ENCODE measurements around the gene CCDC187.

CCDC187 gene

DNA sequence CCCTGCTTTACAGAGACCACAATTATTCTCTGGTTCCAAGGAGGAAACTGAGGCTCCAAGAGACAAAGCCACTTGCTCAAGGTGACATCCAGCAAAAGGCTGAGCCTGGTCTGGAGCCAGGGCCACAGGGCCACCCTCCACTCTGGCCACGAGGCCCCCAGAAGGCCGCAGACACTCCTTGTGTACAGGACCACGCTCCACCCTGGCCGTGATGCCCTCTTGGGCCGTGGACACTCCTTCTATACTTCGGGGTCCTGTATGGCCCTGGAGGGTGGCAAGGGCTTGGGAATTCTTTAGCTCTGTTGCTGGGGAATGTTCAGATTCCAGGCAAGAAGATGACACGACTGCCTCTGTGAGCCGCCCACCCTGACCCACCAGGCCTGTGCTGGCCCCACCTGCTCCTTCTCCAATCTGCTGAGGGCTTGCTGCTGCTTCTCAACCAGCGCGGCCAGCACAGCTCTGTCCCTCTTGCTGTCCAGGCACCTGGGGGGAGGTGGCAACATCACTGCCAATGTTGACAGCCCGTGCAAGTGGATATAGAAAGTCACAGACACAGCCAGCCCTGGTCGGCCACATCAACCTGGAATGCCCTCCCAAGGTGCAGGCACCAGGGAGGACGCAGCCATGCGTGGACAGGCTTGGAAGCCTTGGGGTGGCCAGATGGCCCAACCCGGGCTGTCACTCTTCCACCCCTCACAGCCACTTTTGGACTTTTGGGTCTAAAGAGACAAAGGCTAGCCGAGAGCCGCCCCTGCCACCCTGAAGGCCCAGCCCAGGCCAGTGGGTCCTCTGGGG is 38.1 kb downstream of the CCDC187 start:
- no peak for DNase-seq

- DNase-seq = no peak
These were observed 39.2 kb downstream of the CCDC187 start for GRCh38 chr9:136264441-136265405.

GRCh38 chr9:136264031-136264430 is 39.9 kb downstream of the CCDC187 start:
- no peak for DNase-seq

GRCh38 chr9:136262671-136263178 is 41.2 kb downstream of the CCDC187 start:
- no peak for DNase-seq

DNA sequence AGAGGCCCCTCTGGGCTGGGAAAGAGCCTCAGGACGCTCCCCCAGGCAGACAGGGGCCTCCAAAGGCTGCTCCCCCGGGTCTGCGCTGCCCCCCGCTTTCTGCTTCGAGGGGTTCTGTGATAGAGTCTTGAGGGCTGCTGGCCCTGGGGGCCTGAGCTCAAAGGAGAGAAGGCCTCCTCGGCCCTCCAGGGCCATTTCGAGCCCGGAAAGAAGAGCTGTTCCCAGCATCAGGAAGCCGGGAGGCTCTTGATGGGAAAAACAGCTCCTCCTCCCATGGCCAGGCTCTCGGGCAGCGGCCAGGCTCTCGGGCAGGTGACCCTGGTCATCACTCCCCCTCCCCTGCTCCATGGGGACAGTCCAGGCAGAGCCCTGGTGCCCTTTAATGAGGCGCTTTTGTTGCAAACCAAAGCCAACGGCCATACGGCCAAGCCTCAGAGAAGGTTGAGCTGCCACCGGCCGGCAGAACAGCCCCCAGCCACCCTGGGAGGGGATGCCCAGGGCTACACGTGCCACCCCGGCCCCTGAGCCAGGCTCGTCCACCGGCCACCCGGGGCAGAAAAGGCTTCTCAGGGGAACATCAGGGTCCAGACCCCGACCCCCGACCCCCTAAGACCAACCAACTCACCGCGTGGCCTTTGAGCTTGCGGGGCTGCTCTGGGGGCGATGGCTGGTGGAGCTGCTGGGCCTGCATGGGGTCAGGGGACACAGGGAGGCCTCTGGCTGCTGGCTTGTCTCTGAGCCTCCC is 42.0 kb downstream of the CCDC187 start:
- DNase-seq = no peak

DNA sequence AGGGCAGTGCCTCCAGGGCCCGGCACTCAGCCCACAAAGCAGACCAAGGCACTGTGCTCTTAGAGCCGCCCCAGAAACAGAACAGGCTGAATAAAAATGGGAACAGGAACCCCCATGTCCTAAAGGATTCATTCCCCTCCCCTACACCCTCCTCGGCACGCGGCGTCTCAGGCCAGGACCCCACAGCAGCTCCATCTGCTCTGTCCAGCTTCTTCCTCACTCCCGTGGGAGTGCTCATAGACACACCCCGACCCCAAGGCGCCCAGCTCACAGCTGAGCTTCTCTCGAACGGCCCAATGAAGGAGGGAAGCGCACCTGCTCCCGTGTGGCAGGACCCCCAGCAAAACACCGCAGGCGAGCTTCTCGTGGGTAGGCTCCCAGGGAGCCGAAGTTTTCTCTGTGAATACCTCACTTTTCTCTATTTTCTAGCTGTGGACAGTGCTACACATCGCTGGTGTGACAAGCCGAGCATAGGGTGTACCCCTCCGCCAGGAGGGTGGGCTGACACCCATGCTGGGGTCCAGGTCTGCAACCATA is 42.9 kb downstream of the CCDC187 start:
- DNase-seq = no peak

- DNase-seq = no peak
These were observed 43.4 kb downstream of the CCDC187 start for GRCh38 chr9:136260521-136260920.

DNA sequence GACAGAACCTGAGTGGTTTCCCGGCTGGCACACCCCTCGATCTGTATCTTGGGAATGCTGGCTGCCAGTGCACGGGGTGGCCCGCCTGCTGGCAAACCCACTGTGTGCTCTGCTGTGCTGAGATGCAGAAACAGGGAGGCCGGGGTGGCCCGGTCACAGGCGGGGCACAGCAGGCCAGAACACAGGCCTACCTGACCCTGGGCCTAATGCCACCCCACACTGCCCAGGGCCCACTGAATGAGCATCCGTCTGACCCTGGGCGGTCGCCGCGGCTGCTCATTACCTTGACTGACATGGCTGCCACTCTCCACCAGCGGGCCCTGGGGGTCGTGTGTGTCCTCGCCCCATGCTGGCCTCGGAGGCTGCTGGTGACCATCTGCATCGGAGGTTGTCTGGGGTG is 44.1 kb downstream of the CCDC187 start:
- no peak for DNase-seq

GRCh38 chr9:136259517-136259813 is 44.4 kb downstream of the CCDC187 start:
- no peak for DNase-seq

GRCh38 chr9:136258786-136259516 is 44.9 kb downstream of the CCDC187 start:
- DNase-seq = no peak

GRCh38 chr9:136258299-136258625 is 45.6 kb downstream of the CCDC187 start:
- DNase-seq = no peak

DNA sequence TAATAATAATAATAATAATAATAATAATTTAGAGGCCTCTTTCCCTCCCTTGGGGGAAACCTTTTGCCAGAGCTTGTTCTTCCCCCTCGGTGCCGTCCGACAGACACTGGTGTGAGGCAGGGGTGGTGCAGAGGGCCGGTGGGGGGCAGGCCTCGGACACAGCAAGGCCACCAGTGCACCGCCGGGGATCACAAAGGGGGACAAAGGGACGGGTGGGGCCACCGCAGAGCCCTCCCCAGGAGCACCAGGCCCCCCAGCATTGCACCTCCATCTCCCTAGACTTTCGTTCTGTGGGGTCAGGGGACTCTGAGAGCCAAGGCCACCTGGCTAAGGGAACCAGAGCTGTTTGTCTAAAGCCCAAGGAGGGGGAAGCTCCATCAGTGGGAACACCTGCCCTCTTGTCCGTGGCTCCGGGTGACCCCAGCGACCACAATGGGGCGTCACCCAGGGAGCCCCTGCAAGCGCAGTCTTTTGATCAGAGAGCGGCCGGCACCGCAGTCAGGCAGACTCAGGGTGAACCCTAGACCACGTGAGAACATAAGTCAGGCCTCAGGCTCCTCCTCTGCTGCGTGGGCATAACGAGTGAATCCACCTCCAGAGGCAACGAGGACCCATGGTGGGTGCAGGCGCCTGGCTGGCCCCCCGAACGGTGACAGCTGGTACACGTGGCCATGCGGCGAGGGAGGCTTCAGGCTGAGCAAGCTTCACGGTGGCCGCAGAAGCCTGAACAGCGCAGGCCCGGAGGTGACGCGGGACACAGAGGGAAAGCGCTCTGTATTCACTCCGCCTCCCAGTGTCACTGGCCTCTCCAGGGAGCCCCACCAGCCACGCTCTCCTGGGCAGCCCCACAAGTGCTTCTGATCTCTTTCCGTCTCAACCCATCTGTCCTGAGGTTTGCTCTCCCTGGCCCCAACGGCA is 46.3 kb downstream of the CCDC187 start:
- no peak for DNase-seq

GRCh38 chr9:136255896-136256890 is 47.7 kb downstream of the CCDC187 start:
- DNase-seq = no peak

- DNase-seq = peak; percentile 12
These were observed 48.7 kb downstream of the CCDC187 start for GRCh38 chr9:136255166-136255538.

- DNase-seq = no peak
These were observed 49.3 kb downstream of the CCDC187 start for GRCh38 chr9:136254381-136255165.

DNA sequence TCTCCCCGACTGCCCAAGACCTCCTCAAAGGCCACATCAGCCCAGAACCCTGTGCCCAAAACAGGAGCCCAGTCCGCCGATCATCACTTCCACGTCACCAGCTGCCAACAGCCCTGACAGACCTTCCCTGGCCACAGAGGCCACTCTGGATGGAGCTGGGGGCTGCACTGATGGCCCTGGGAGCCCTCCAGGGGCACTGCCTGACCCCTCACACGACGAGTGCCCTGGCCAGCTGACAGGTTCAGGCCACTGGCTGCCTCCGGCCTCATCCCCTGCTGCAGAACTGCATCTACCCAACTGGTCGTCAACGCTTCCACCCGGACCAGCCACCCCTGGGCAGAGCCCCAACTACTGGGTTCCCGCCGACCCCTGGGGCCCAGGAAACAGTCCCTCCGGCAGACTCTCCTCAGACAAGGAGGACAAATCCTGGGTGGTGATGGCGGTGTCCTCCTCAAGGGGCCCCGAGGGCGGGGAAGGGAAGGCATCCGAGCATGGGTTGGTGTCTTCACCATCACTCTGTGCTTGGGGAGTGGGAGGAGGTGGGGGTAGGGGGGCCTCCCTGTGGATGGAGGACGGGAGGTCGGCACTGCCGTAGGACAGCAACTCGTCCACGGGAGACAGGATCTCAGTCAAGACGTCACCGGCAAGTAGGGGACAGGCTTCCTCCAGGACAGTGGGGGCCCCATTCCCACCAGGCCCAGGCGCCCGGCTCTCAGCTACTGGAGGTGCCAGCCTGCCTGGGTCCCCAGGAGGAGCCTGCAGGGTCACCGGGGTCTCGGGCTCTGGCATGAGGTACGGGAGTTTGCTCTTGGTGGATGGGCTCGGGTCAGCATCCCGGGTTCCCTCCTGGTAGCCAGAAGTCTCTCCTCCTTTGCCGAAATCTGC is 50.4 kb downstream of the CCDC187 start:
- DNase-seq = no peak

DNA sequence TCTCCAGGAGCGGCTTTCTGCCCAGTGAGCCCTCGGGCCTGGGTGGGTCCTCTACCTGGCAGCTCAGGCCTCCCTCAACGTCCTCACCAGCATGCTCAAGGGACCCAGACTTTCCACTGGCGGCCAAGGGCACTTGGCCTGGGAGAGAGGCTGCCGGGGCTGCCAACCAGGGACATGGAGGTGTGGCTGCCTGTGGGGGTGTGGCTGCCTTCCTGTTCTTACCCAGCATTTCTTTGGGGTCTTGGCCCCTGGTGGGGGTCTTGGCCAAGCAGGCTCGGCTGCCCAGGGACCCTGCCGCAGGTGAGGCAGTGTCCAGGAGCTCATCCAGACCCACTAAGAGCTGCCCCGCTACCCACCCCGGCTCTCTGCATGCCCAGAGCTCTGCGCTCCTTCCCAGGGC is 51.0 kb downstream of the CCDC187 start:
- no peak for DNase-seq

DNA sequence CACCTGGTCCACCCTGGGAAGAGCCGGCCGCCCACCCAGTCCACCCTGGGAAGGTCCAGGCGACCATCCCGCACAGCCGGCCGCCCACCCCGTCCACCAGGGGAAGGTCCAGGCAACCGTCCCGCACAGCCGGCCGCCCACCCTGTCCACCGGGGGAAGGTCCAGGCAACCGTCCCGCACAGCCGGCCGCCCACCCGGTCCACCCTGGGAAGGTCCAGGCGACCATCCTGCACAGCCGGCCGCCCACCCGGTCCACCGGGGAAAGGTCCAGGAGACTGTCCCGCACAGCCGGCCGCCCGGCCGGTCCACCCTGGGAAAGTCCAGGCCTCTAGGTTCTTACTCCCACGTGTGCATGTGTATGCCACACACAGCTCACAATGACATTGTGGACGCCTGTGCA is 51.6 kb downstream of the CCDC187 start:
- no peak for DNase-seq

All from OCI-M1 (cell line).